Activated naive CD8-positive, alpha-beta T cell treated with anti-CD3 and anti-CD28 coated beads, Interleukin-2, amount 50 U/mL, for 16 hours (primary cell): ENCODE data around the gene CFAP52.
"Not testable (repeated sequence)": the region's sequence is repeated elsewhere in the genome, so short reads cannot be mapped to it uniquely, and the experiment has no call there.

Experiments used
- DNase-seq: peaks from one replicate; pipeline ENCODE4 v3.0.0-alpha.2; 2020; ENCODE audit warnings: low read depth, low spot score

Gene CFAP52

DNA sequence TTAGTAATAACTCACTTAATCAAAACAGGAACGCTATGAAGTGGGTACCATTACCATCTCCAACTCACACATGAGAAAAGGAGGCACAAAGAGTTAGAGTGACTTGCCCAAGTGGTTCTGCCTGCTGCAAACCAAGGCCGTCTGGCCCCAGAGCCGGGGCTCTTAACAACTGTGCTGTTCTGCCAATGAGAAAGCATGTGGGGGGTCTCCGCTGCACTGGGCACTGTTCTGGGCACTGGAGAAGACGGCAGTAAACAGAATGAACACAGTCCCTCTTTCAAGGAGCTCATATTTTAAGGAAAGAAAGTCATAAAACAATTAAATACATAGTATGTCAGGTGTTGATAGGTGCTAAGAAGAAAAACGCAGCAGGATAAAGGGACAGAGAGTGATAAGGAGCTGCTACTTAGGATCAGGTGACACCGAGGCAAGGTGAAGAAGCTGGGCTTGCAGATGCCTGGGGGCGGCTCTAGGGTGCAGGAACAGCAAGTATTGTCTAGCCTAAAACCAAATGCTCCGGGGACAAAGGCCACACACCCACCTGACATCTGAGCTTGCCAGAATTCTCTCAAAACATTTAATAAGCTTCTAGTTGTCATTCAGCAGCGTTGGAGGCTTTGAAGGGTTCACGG, 7.4 kb upstream of the CFAP52 start:
- DNase-seq: no peak

GRCh38 chr17:9571201-9571600, 5.2 kb upstream of the CFAP52 start:
- DNase-seq: no peak

DNA sequence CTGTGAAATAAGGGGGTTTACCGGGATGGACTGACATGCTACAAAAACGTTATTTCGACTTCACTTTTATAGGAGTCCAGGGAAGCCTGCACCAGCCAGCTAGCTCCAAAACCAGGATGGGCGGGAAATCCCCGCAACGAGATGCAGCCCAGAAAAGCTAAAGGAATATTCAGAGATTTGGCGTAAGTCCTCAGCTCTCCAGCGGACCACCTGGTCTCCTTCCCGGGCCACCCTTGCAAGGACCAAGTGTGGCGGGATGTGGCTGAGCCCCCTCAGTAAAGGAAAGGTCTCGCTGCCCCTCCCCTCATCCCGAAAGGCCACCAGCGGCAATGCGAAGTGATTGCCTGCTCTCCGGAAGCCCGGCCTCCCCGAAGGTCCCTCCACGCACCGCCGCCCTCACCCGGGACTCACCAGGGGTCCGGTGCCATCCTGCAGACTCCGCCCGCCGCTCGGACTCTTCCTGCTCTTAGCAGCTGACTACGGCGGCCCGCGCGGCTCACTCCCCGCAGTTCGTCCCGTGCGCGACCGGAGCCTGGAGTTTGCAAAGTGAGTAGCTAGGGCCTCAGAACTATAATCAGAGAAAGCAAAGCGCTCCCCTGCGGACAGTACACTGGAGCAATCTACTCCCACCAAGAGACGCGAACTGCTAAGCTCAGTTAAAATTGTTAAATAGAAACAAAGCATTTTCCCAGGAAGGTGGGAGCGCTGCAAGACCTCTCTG, 901 bp upstream of the CFAP52 start, which contains the start of gene STX8:
Gene STX8, minus strand, starts transcription at position 440 of the 721 bp plus-strand sequence. Its CDS starts 12 bp downstream, at position 428.
- peak; percentile 61 for DNase-seq

DNA sequence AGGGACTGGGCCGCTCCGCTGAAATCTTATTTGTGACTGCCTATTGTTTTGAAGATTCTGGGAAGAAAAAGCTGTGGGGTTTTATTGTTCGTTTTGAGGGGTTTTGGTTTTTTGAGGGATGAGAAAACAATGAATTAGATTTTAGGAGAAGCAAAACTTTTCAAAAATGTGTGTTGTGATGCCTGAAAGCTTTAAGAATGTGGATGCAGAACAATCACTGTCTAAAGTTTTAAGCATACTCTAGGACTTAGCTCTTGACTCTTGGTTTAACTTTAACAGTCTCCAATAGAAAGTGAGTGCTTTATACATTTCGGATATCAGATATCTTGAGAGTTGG, 899 bp downstream of the CFAP52 start:
- DNase-seq: no peak

DNA sequence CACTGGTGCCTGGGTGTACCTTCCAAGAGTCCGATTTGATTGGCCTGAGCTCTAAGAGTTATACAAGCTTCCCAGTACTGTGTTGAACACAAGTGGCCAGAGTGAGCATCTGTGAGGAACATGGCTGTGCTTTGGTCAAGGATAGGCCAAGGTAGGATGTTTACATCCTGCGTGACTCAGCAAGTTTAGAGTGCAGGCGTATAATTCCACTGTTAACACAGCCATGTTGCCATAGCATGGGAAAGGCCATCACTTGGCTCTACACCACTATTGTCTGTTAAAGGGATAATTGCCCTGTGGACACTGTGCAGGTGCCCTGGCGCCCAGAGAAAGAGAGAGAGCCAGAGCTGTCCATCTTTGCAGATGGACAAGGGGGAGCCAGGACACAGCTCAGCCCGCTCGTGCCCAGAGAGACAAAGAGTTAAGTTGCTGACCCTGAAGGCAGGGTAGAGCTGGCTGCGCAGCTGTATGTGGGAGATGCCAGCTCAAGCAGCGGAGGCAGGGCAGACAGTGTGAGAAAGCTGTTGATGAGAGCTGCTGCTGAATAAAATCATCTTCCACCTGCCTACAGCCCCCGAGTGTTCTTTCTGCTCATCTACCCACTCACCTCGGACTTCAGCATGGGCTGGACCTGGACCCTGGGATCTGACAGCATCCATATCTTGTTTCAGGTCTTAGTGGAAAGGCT, 11.7 kb downstream of the CFAP52 start:
- no peak for DNase-seq

DNA sequence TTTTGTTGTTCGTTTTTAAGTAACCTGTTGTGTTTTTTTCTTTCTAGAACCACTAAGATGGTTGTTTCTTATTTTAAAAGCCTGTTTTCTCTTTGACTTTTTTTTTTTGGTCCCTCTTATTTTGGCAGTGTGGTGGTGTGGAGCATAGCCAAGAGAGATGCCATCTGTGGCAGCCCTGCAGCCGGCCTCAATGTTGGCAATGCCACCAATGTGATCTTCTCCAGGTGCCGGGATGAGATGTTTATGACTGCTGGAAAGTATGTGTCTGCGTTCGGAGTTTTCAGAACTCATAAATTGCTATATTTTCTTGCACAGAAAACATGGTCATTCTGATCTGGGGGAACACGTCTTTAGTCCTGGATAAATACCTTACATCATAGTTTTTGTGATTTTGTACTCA, 17.6 kb downstream of the CFAP52 start:
- no peak for DNase-seq

- DNase-seq: not testable (repeated sequence)
Observed at GRCh38 chr17:9597638-9598037, 21.2 kb downstream of the CFAP52 start.

GRCh38 chr17:9598661-9599060, 22.2 kb downstream of the CFAP52 start:
- DNase-seq: no peak

DNA sequence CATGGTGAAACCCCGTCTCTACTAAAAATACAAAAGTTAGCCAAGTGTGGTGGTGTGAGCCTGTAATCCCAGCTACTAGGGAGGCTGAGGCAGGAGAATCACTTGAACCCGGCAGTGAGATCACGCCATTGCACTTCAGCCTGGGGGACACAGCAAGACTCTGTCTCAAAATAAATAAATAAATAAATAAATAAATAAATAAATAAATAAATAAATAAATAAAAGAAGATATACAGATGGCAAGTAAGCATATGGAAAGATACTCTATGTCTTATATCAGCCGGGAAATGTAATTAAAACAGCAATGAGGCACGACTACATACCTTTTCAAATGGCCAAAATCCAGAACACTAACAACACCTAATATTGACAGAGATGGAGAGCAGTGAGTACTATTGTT, 28.1 kb downstream of the CFAP52 start:
- DNase-seq: not testable (repeated sequence)

- DNase-seq: no peak
Observed at GRCh38 chr17:9606453-9606852, 30.0 kb downstream of the CFAP52 start.

- DNase-seq: not testable (repeated sequence)
Observed at GRCh38 chr17:9607058-9607457, 30.6 kb downstream of the CFAP52 start.

- no peak for DNase-seq
Observed at GRCh38 chr17:9611557-9611956, 35.1 kb downstream of the CFAP52 start.

DNA sequence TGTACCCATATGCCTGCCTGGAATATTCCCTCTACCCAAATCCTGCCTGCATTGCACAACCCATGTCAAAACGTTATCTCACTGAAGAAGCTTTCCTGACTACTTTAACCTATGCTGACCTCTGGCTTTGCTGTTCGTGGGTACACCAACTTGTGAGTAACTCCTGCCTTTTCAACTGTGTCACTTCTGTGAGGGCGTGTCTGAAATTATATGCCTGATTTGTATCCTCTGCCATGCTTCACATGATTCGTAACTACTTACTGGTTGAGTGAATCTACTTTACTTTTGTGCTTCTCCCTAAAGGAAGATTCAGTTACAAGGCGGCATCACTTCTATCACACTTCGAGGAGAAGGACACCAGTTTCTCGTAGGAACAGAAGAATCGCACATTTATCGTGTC, 35.6 kb downstream of the CFAP52 start:
- no peak for DNase-seq

- no peak for DNase-seq
Observed at GRCh38 chr17:9615486-9615885, 39.0 kb downstream of the CFAP52 start.

DNA sequence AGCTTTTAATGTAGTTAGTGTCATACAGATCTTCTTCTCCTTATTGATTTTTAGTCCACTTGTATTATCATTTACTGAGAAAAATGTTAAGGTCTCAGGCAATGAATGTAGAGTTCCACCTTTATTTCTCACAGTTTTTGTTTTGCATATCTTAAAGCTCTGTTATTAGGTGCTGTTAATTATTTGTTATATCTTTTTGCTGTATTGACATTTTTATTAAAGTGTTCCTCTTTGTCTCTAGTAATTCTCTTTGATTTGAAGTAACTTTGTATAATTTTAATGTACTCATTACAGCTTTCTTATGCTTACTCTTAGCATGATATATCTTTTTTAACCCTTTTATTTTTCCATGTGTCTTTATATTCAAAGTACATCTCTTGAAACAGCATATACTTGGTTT, 46.5 kb downstream of the CFAP52 start:
- DNase-seq: no peak

DNA sequence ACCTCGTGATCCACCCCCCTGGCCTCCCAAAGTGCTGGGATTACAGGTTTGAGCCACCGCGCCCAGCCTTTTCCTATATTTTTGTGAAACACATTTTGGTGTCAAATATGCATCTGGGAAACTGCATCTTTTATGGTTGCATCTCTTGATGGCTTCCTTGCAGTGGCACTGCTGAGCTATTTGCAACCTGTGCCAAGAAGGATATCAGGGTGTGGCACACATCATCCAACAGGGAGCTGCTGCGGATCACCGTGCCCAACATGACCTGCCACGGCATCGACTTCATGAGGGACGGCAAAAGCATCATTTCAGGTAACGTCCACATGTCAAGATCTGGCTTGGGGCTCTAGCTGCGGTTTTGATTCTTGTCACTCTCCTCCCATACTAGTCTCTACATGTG, 52.1 kb downstream of the CFAP52 start:
- no peak for DNase-seq

GRCh38 chr17:9632741-9633140, 56.3 kb downstream of the CFAP52 start:
- DNase-seq: no peak

GRCh38 chr17:9635340-9635739, 58.9 kb downstream of the CFAP52 start:
- no peak for DNase-seq

DNA sequence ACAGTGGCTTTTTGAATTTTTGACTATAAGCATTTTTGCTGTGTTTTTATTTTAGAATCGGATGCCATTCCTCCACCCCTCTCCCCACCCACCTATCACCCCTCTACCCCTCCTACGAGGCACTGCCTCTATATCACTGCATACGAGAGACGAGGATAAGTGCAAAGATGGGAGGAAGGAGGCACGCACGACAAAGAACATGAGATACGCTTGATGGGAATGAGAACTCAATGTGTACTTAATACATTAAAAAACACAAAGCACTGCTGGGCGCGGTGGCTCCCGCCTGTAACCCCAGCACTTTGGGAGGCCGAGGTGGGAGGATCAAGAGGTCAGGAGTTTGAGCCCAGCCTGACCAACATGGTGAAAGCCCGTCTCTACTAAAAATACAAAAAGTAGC, 60.1 kb downstream of the CFAP52 start:
- DNase-seq: no peak

- not testable (repeated sequence) for DNase-seq
Observed at GRCh38 chr17:9640388-9640787, 63.9 kb downstream of the CFAP52 start.

- DNase-seq: no peak
Observed at GRCh38 chr17:9643611-9644010, 67.2 kb downstream of the CFAP52 start.

DNA sequence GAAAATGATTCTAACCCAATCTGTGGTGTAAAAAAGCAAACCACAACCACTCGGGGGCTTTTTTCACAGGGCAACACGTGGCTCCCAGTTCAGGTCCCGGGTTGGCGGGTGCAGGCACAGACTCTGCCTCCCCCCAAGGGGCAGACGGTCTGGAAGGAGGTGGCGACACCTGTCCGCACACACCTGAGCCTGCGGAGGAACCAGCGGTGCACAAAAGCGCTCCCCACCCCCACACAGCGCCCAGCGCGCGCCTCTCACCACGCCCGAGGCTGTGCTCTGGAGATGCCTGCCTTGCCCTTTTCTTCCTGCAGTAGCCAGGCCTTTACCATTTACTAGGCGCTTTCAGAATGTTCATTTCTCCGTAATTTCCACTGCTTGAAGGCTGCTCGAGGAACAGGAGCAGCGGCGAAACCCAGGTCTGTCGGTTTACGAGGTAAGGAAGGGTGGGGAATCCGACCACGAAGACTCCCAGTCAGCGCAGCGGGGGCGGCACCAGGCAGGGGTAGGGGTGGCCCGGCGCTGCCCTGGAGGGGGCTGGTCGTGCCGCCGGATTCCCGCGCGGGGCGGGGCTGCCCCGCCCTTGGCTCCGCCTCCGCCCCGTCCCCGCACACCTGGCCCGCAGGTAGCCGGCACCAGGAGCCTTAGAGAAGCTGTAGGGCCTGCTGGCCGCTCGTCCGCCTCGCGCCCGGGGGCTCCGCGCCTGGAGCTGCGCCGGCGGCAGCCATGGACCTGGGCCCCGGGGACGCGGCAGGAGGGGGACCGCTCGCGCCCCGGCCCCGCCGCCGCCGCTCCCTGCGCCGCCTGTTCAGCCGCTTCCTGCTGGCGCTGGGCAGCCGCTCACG, 68.7 kb downstream of the CFAP52 start, which contains the start of gene USP43:
Gene USP43, plus strand, starts transcription at position 608 of the 842 bp plus-strand sequence. Its CDS starts 116 bp downstream, at position 724.
- DNase-seq: no peak
